Measurements from ENCODE around the gene PGLYRP4.

PGLYRP4 gene

GRCh38 chr1:153374071-153374470 is 25.4 kb upstream of the PGLYRP4 start:
- DNase-seq, result no peak

- DNase-seq, result no peak
Observed at GRCh38 chr1:153372571-153372970, 23.9 kb upstream of the PGLYRP4 start.

- DNase-seq, result no peak
Observed at GRCh38 chr1:153371231-153371630, 22.6 kb upstream of the PGLYRP4 start.

- no peak for DNase-seq
Observed at GRCh38 chr1:153370146-153370545, 21.5 kb upstream of the PGLYRP4 start.

- no peak for DNase-seq
Observed at GRCh38 chr1:153368495-153368894, 19.9 kb upstream of the PGLYRP4 start.

- DNase-seq, result no peak
Observed at GRCh38 chr1:153367090-153367489, 18.4 kb upstream of the PGLYRP4 start.

GRCh38 chr1:153366261-153366660 is 17.6 kb upstream of the PGLYRP4 start:
- DNase-seq, result no peak

- DNase-seq, result no peak
Observed at GRCh38 chr1:153365696-153366095, 17.1 kb upstream of the PGLYRP4 start.

- DNase-seq, result no peak
Observed at GRCh38 chr1:153364766-153365666, 16.4 kb upstream of the PGLYRP4 start.

GRCh38 chr1:153364156-153364555 is 15.5 kb upstream of the PGLYRP4 start:
- no peak for DNase-seq

GRCh38 chr1:153363641-153364040 is 15.0 kb upstream of the PGLYRP4 start:
- DNase-seq, result no peak

GRCh38 chr1:153362187-153362775 is 13.6 kb upstream of the PGLYRP4 start:
- DNase-seq, result no peak

- no peak for DNase-seq
Observed at GRCh38 chr1:153361480-153362109, 13.0 kb upstream of the PGLYRP4 start.

- DNase-seq, result no peak
Observed at GRCh38 chr1:153360592-153361479, 12.2 kb upstream of the PGLYRP4 start.

- DNase-seq, result no peak
Observed at GRCh38 chr1:153360190-153360589, 11.5 kb upstream of the PGLYRP4 start.

- DNase-seq, result no peak
Observed at GRCh38 chr1:153359241-153359640, 10.6 kb upstream of the PGLYRP4 start.

- DNase-seq, result no peak
Observed at GRCh38 chr1:153358691-153358975, 10.0 kb upstream of the PGLYRP4 start.

GRCh38 chr1:153357853-153358690 is 9.4 kb upstream of the PGLYRP4 start, which contains the start of gene S100A9:
Gene S100A9, plus strand, starts transcription at chr1:153357854. Its CDS starts 430 bp downstream, at chr1:153358284.
- no peak for DNase-seq

GRCh38 chr1:153357076-153357852 is 8.6 kb upstream of the PGLYRP4 start:
- DNase-seq, result no peak

GRCh38 chr1:153356392-153357075 is 7.9 kb upstream of the PGLYRP4 start:
- no peak for DNase-seq
